WTC11 (cell line): ENCODE measurements around the gene MLN. TPM values are rescaled to one million over a fixed set of nuclear protein-coding genes. Genes with fewer than 3 reads are reported as not detected.

ENCODE experiments used
- ATAC-seq: fragments of 200-7000 bp; cut with Tn5 transposase; 2 replicates; pipeline ENCODE4 v1.10.0; 2021; ENCODE audit warnings: mild to moderate bottlenecking, moderate library complexity
- CTCF ChIA-PET: fragments of 300-600 bp; sonication (Branson Sonifier 250); formaldehyde crosslinking; loops from one replicate; lab custom pipeline; 2021; ENCODE audit warnings: antibody characterized with exemption; lab: Charles Lee
- POLR2A ChIA-PET: fragments of 350-600 bp; sonication (Branson Sonifier 250); formaldehyde crosslinking; loops from one replicate; lab custom pipeline; 2021; ENCODE audit warnings: antibody characterized with exemption; lab: Charles Lee
- DNase-seq: peaks from one replicate; pipeline ENCODE4 v3.0.0; 2021; ENCODE audit warnings: low spot score
- H3K27ac Mint-ChIP-seq: 2 replicates; pipeline ENCODE4 v1.8.0; 2021; ENCODE audit warnings: mixed read lengths
- H3K27me3 Mint-ChIP-seq: 2 replicates; pipeline ENCODE4 v1.8.0; 2021; ENCODE audit warnings: low read depth, mild to moderate bottlenecking, moderate library complexity, mixed read lengths
- H3K36me3 Mint-ChIP-seq: 2 replicates; pipeline ENCODE4 v1.8.0; 2021; ENCODE audit warnings: mixed read lengths
- H3K4me1 Mint-ChIP-seq: 2 replicates; pipeline ENCODE4 v1.8.0; 2022; ENCODE audit warnings: mixed read lengths
- H3K4me3 Mint-ChIP-seq: 2 replicates; pipeline ENCODE4 v1.8.0; 2021; ENCODE audit warnings: mild to moderate bottlenecking, moderate library complexity, mixed read lengths
- H3K9me3 Mint-ChIP-seq: 2 replicates; pipeline ENCODE4 v1.8.0; 2021; ENCODE audit warnings: mixed read lengths
- ATF3 ChIP-seq: sonication (generic); formaldehyde crosslinking; conservative IDR thresholded peaks from 2 replicates; pipeline ENCODE4 v1.8.1; 2022; ENCODE audit warnings: mild to moderate bottlenecking, missing genetic modification reagents
- EMX1 ChIP-seq: fragments of 250-450 bp; sonication (Bioruptor Pico); IDR thresholded peaks from 2 replicates; pipeline ENCODE4 v1.8.0; 2021; ENCODE audit warnings: mild to moderate bottlenecking
- FOXK1 ChIP-seq: sonication (generic); formaldehyde crosslinking; IDR thresholded peaks from 2 replicates; pipeline ENCODE4 v1.8.0; 2022; ENCODE audit warnings: mild to moderate bottlenecking, moderate library complexity, missing genetic modification reagents
- HMGXB4 ChIP-seq: sonication (generic); formaldehyde crosslinking; IDR thresholded peaks from 2 replicates; pipeline ENCODE4 v1.8.1; 2023; ENCODE audit warnings: mild to moderate bottlenecking, moderate library complexity, missing genetic modification reagents
- IRF2 ChIP-seq: sonication (generic); formaldehyde crosslinking; IDR thresholded peaks from 2 replicates; pipeline ENCODE4 v1.8.0; 2022; ENCODE audit warnings: low read depth, missing genetic modification reagents, borderline replicate concordance
- NFE2L1 ChIP-seq: sonication (generic); formaldehyde crosslinking; IDR thresholded peaks from 2 replicates; pipeline ENCODE4 v1.8.1; 2023; ENCODE audit warnings: missing genetic modification reagents
- NFYB ChIP-seq: sonication (generic); formaldehyde crosslinking; conservative IDR thresholded peaks from 2 replicates; pipeline ENCODE4 v1.8.0; 2022; ENCODE audit warnings: low read depth, missing genetic modification reagents
- NR3C1 ChIP-seq: sonication (generic); formaldehyde crosslinking; conservative IDR thresholded peaks from 2 replicates; pipeline ENCODE4 v1.8.1; 2023; ENCODE audit warnings: low read depth, mild to moderate bottlenecking, missing genetic modification reagents
- PRDM15 ChIP-seq: sonication (generic); formaldehyde crosslinking; IDR thresholded peaks from 2 replicates; pipeline ENCODE4 v1.8.0; 2022; ENCODE audit warnings: missing genetic modification reagents
- PRRX2 ChIP-seq: fragments of 250-450 bp; sonication (Bioruptor Pico); IDR thresholded peaks from 2 replicates; pipeline ENCODE4 v1.8.0; 2021; ENCODE audit warnings: mild to moderate bottlenecking
- SP1 ChIP-seq: sonication (generic); formaldehyde crosslinking; conservative IDR thresholded peaks from 2 replicates; pipeline ENCODE4 v1.8.1; 2022; ENCODE audit warnings: missing genetic modification reagents
- TCF7 ChIP-seq: sonication (generic); formaldehyde crosslinking; IDR thresholded peaks from 2 replicates; pipeline ENCODE4 v1.8.0; 2022; ENCODE audit warnings: mild to moderate bottlenecking, low read depth, missing genetic modification reagents, moderate library complexity
- USF1 ChIP-seq: sonication (generic); formaldehyde crosslinking; IDR thresholded peaks from 2 replicates; pipeline ENCODE4 v1.8.0; 2022; ENCODE audit warnings: mild to moderate bottlenecking, missing genetic modification reagents
- ZMAT4 ChIP-seq: fragments of 250-450 bp; sonication (Bioruptor Pico); IDR thresholded peaks from 2 replicates; pipeline ENCODE4 v1.9.0; 2021; ENCODE audit warnings: mild to moderate bottlenecking
- ZNF232 ChIP-seq: sonication (generic); formaldehyde crosslinking; IDR thresholded peaks from 2 replicates; pipeline ENCODE4 v1.8.0; 2022; ENCODE audit warnings: mild to moderate bottlenecking, missing genetic modification reagents
- ZNF396 ChIP-seq: fragments of 250-450 bp; sonication (Bioruptor Pico); IDR thresholded peaks from 2 replicates; pipeline ENCODE4 v1.8.0; 2021; ENCODE audit warnings: mild to moderate bottlenecking, moderate library complexity, borderline replicate concordance
- ZNF671 ChIP-seq: fragments of 250-450 bp; sonication (Bioruptor Pico); IDR thresholded peaks from 2 replicates; pipeline ENCODE4 v1.8.0; 2021; ENCODE audit warnings: mild to moderate bottlenecking
- total RNA-seq: library from RNA; stranded (reverse); gene quantifications from 3 replicates; pipeline ENCODE4 v1.2.3, GENCODE V29; 2021
- TF ChIP-seq, protein P1 (sequence below): fragments of 250-450 bp; sonication (Bioruptor Pico); IDR thresholded peaks from 2 replicates; pipeline ENCODE4 v2.1.2; 2022; ENCODE audit warnings: mild to moderate bottlenecking, moderate library complexity
- TF ChIP-seq, protein P2 (sequence below): sonication (generic); formaldehyde crosslinking; IDR thresholded peaks from 2 replicates; pipeline ENCODE4 v1.8.1; 2022; ENCODE audit warnings: mild to moderate bottlenecking, missing genetic modification reagents, moderate library complexity, borderline replicate concordance
- TF ChIP-seq, protein P3 (sequence below): sonication (generic); formaldehyde crosslinking; IDR thresholded peaks from 2 replicates; pipeline ENCODE4 v1.8.1; 2022; ENCODE audit warnings: missing genetic modification reagents, borderline replicate concordance

MLN gene
- total RNA-seq, 1 experiment from 2014 or later: not detected

DNA sequence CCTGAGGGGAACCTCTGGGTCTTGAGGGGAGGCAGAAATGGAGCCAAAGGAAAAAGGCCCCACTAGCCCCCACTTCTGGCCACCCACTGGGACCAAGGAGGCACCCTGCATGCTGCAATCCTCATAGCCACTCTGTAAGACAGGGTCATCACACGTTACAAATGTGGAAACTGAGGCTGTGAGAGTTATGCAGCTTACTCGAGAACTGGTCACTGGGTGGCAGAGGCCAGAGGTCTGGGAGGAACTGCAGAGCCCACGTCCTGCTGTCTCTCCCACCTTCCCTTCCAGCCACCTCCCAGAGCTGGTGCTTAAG, 33.0 kb downstream of the MLN start (continued):
- TF ChIP-seq ATF3 (CRISPR knock-in tag): no peak
- TF ChIP-seq ZNF396 (CRISPR knock-in tag): no peak
- TF ChIP-seq EMX1 (CRISPR knock-in tag): no peak
- TF ChIP-seq PRDM15 (CRISPR knock-in tag): no peak
- no peak for TF ChIP-seq HMGXB4 (CRISPR knock-in tag)
- TF ChIP-seq NFE2L1 (CRISPR knock-in tag): no peak
- TF ChIP-seq, protein P1, sequence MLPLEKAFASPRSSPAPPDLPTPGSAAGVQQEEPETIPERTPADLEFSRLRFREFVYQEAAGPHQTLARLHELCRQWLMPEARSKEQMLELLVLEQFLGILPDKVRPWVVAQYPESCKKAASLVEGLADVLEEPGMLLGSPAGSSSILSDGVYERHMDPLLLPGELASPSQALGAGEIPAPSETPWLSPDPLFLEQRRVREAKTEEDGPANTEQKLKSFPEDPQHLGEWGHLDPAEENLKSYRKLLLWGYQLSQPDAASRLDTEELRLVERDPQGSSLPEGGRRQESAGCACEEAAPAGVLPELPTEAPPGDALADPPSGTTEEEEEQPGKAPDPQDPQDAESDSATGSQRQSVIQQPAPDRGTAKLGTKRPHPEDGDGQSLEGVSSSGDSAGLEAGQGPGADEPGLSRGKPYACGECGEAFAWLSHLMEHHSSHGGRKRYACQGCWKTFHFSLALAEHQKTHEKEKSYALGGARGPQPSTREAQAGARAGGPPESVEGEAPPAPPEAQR (CRISPR knock-in tag): no peak
- TF ChIP-seq PRRX2: no peak
- no peak for TF ChIP-seq ZNF671 (CRISPR knock-in tag)
- TF ChIP-seq FOXK1 (CRISPR knock-in tag): no peak
- TF ChIP-seq IRF2 (CRISPR knock-in tag): no peak
- no peak for TF ChIP-seq NFYB (CRISPR knock-in tag)
- TF ChIP-seq, all 79 proteins: peak for 0

GRCh38 chr6:33770124-33770832, 33.5 kb downstream of the MLN start:
- H3K36me3 Mint-ChIP-seq: peaks cover 21% of the 10 kb centered on the region
- H3K4me1 Mint-ChIP-seq: peaks cover 32% of the 10 kb centered on the region
- H3K27me3 Mint-ChIP-seq: no peaks in the 10 kb centered on the region; the same call in 1 of the 2 replicates
- POLR2A ChIA-PET: interaction anchor here (0.5 to 1.4 kb wide), 4 partner anchors 8 to 651 kb away, joined by 3 to 4 read pairs (median 4); no protein-coding TSS in a partner anchor
- no peak overlapping the region for H3K4me3 Mint-ChIP-seq
- DNase-seq (no peak), ATAC-seq (peak; percentile 10)
- peak overlapping the region; percentile 61 for H3K27ac Mint-ChIP-seq
- CTCF ChIA-PET: interaction anchor here (0.5 to 6.2 kb wide), 45 partner anchors 10 to 393 kb away, joined by 3 to 86 read pairs (median 6); partner anchors contain the start of genes IP6K3, LEMD2 and UQCC2
- peaks cover 10% of the 10 kb centered on the region for H3K9me3 Mint-ChIP-seq
- peak; percentile 72 for TF ChIP-seq PRDM15 (CRISPR knock-in tag)
- no peak for TF ChIP-seq USF1 (CRISPR knock-in tag)
- peak; percentile 63; the same call in 1 of the 2 replicates for TF ChIP-seq ZNF232 (CRISPR knock-in tag)
- no peak for TF ChIP-seq SP1 (CRISPR knock-in tag)
- TF ChIP-seq, protein P2, sequence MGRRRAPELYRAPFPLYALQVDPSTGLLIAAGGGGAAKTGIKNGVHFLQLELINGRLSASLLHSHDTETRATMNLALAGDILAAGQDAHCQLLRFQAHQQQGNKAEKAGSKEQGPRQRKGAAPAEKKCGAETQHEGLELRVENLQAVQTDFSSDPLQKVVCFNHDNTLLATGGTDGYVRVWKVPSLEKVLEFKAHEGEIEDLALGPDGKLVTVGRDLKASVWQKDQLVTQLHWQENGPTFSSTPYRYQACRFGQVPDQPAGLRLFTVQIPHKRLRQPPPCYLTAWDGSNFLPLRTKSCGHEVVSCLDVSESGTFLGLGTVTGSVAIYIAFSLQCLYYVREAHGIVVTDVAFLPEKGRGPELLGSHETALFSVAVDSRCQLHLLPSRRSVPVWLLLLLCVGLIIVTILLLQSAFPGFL (CRISPR knock-in tag): no peak
- TF ChIP-seq TCF7 (CRISPR knock-in tag): no peak
- TF ChIP-seq, protein P3, sequence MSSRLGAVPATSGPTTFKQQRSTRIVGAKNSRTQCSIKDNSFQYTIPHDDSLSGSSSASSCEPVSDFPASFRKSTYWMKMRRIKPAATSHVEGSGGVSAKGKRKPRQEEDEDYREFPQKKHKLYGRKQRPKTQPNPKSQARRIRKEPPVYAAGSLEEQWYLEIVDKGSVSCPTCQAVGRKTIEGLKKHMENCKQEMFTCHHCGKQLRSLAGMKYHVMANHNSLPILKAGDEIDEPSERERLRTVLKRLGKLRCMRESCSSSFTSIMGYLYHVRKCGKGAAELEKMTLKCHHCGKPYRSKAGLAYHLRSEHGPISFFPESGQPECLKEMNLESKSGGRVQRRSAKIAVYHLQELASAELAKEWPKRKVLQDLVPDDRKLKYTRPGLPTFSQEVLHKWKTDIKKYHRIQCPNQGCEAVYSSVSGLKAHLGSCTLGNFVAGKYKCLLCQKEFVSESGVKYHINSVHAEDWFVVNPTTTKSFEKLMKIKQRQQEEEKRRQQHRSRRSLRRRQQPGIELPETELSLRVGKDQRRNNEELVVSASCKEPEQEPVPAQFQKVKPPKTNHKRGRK (CRISPR knock-in tag): no peak
- no peak for TF ChIP-seq NR3C1 (CRISPR knock-in tag)
- TF ChIP-seq ZMAT4 (CRISPR knock-in tag): no peak
- 0 out of 2 replicates have a peak, but pooled peaks have one; percentile 47 for TF ChIP-seq PRRX2
